GM19025 (cell line): ENCODE measurements around the gene GRIK2.
"Not testable (repeated sequence)": the region's sequence is repeated elsewhere in the genome, so short reads cannot be mapped to it uniquely, and the experiment has no call there.

ENCODE experiments used
- ATAC-seq: cut with Tn5 transposase; IDR thresholded peaks from one replicate; pipeline ENCODE4 v1.9.1; 2021; ENCODE audit warnings: mild to moderate bottlenecking, low read depth, moderate library complexity; ENCODE audit not compliant: unreplicated experiment

GRIK2 gene

GRCh38 chr6:101607111-101607690, 213.7 kb downstream of the GRIK2 start:
- ATAC-seq: no peak

- ATAC-seq: no peak
These were observed 215.2 kb downstream of the GRIK2 start for GRCh38 chr6:101608703-101609102.

- no peak for ATAC-seq
These were observed 220.0 kb downstream of the GRIK2 start for GRCh38 chr6:101613556-101613955.

GRCh38 chr6:101614774-101615173, 221.3 kb downstream of the GRIK2 start:
- no peak for ATAC-seq

GRCh38 chr6:101626269-101626668, 232.8 kb downstream of the GRIK2 start:
- ATAC-seq: no peak

GRCh38 chr6:101630941-101631340, 237.4 kb downstream of the GRIK2 start:
- no peak for ATAC-seq

GRCh38 chr6:101633081-101633480, 239.6 kb downstream of the GRIK2 start:
- no peak for ATAC-seq

GRCh38 chr6:101638865-101639264, 245.4 kb downstream of the GRIK2 start:
- not testable (repeated sequence) for ATAC-seq

GRCh38 chr6:101640131-101640530, 246.6 kb downstream of the GRIK2 start:
- no peak for ATAC-seq

- no peak for ATAC-seq
These were observed 252.3 kb downstream of the GRIK2 start for GRCh38 chr6:101645770-101646169.

- ATAC-seq: no peak
These were observed 257.0 kb downstream of the GRIK2 start for GRCh38 chr6:101650402-101651100.

GRCh38 chr6:101652079-101652478, 258.6 kb downstream of the GRIK2 start:
- no peak for ATAC-seq

GRCh38 chr6:101655109-101655508, 261.6 kb downstream of the GRIK2 start:
- no peak for ATAC-seq

- peak; percentile 87 for ATAC-seq
These were observed 268.8 kb downstream of the GRIK2 start for GRCh38 chr6:101662111-101662897.

- ATAC-seq: no peak
These were observed 269.6 kb downstream of the GRIK2 start for GRCh38 chr6:101663100-101663499.

- ATAC-seq: no peak
These were observed 272.7 kb downstream of the GRIK2 start for GRCh38 chr6:101666256-101666655.

- no peak for ATAC-seq
These were observed 275.1 kb downstream of the GRIK2 start for GRCh38 chr6:101668496-101669030.

- no peak for ATAC-seq
These were observed 282.7 kb downstream of the GRIK2 start for GRCh38 chr6:101676187-101676586.

GRCh38 chr6:101682937-101683336, 289.4 kb downstream of the GRIK2 start:
- no peak for ATAC-seq

- ATAC-seq: no peak
These were observed 290.4 kb downstream of the GRIK2 start for GRCh38 chr6:101683884-101684283.

GRCh38 chr6:101686653-101687052, 293.1 kb downstream of the GRIK2 start:
- no peak for ATAC-seq
